ENCODE data around the gene M6PR.

Gene M6PR

DNA sequence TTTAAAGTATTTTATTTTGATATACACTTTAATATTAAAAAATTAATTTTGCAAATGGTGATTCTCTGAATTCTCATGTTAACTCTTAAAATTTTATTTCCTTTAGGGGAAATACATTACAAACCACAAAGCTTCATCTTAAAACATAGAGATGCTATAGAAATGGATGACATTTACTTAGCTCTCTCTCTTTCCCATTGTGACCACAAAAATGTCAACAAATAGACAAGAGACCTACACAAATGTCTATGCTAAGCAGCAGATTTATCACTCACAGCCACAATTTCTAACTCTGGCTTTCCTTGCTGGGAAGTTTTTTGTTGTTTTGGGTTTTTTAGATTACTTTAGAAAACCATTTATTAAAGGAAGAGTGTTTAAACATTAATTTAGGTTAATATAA is 55.1 kb downstream of the M6PR start:
- Histone ChIP-seq H3K4me2 (ENCODE audit: low read depth, low read length, poor library complexity, severe bottlenecking) (no peak overlapping the region), H3K9ac (ENCODE audit: low read depth, low read length, poor library complexity, severe bottlenecking) (no peak overlapping the region), H3K9me2 (replicated peaks; ENCODE audit: low read depth, low read length) (no peaks in the 10 kb centered on the region), H3K4me3 (ENCODE audit: low read length, poor library complexity, severe bottlenecking) (no peak overlapping the region), H3K79me2 (ENCODE audit: insufficient read depth, low read length) (no peaks in the 10 kb centered on the region), H3K36me3 (ENCODE audit: insufficient read depth, low read length) (no peaks in the 10 kb centered on the region), H3K27me3 (ENCODE audit: insufficient read depth, low read length, poor library complexity, severe bottlenecking) (no peaks in the 10 kb centered on the region), H3K4me1 (ENCODE audit: insufficient read depth, low read length, poor library complexity, severe bottlenecking) (peaks cover 9% of the 10 kb centered on the region), H4K20me1 (ENCODE audit: insufficient read depth, low read length, poor library complexity, severe bottlenecking) (no peaks in the 10 kb centered on the region), H3F3A (ENCODE audit: low read depth) (no peaks in the 10 kb centered on the region), H3K9me3 (ENCODE audit: insufficient read depth, low read depth, low read length) (no peaks in the 10 kb centered on the region), H2AFZ (ENCODE audit: low read length) (no peak overlapping the region)
- TF ChIP-seq, protein P1, sequence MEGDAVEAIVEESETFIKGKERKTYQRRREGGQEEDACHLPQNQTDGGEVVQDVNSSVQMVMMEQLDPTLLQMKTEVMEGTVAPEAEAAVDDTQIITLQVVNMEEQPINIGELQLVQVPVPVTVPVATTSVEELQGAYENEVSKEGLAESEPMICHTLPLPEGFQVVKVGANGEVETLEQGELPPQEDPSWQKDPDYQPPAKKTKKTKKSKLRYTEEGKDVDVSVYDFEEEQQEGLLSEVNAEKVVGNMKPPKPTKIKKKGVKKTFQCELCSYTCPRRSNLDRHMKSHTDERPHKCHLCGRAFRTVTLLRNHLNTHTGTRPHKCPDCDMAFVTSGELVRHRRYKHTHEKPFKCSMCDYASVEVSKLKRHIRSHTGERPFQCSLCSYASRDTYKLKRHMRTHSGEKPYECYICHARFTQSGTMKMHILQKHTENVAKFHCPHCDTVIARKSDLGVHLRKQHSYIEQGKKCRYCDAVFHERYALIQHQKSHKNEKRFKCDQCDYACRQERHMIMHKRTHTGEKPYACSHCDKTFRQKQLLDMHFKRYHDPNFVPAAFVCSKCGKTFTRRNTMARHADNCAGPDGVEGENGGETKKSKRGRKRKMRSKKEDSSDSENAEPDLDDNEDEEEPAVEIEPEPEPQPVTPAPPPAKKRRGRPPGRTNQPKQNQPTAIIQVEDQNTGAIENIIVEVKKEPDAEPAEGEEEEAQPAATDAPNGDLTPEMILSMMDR (conservative IDR thresholded peaks at IDR 0.05; ENCODE audit: low read length) = no peak
- TF ChIP-seq EZH2phosphoT487 (IDR thresholded peaks at IDR 0.05; ENCODE audit: borderline replicate concordance) = no peak

DNA sequence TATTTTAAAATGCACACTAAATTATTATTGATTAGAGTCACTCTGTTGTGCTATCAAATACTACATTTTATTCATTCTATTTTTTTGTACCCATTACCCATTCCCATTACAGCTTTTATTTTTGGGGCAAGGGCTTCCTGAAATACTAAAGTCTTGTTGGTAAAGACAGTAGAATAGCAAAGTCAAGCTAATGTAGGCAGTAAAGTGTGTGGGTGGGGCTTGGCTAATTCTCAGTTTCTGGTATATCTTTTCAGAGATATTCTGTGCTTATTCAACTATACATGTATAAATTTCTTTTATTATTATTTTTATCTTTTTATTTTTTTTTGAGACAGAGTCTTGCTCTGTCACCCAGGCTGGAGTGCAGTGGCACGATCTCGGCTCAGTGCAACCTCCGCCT is 57.5 kb downstream of the M6PR start:
- TF ChIP-seq, protein P1 (conservative IDR thresholded peaks at IDR 0.05; ENCODE audit: low read length) = no peak
- TF ChIP-seq EZH2phosphoT487 (IDR thresholded peaks at IDR 0.05; ENCODE audit: borderline replicate concordance) = no peak
- Histone ChIP-seq H3K4me3 (ENCODE audit: low read length, poor library complexity, severe bottlenecking) (no peak overlapping the region), H3K9ac (ENCODE audit: low read depth, low read length, poor library complexity, severe bottlenecking) (no peak overlapping the region), H3K9me3 (ENCODE audit: insufficient read depth, low read depth, low read length) (no peaks in the 10 kb centered on the region), H3K4me2 (ENCODE audit: low read depth, low read length, poor library complexity, severe bottlenecking) (no peak overlapping the region), H3K9me2 (replicated peaks; ENCODE audit: low read depth, low read length) (no peaks in the 10 kb centered on the region), H4K20me1 (ENCODE audit: insufficient read depth, low read length, poor library complexity, severe bottlenecking) (no peaks in the 10 kb centered on the region), H3K27me3 (ENCODE audit: insufficient read depth, low read length, poor library complexity, severe bottlenecking) (no peaks in the 10 kb centered on the region), H2AFZ (ENCODE audit: low read length) (no peak overlapping the region), H3K4me1 (ENCODE audit: insufficient read depth, low read length, poor library complexity, severe bottlenecking) (peaks cover 9% of the 10 kb centered on the region), H3K79me2 (ENCODE audit: insufficient read depth, low read length) (no peaks in the 10 kb centered on the region), H3K36me3 (ENCODE audit: insufficient read depth, low read length) (no peaks in the 10 kb centered on the region), H3F3A (ENCODE audit: low read depth) (no peaks in the 10 kb centered on the region)
